T47D (cell line): ENCODE results near the gene PPM1K.
A peak's percentile ranks its signal among the peaks of the same experiment; 100 is the strongest.

Source experiments
- DNase-seq, 2 experiments: peaks; one replicate each; pipeline versions ENCODE4 v3.0.0 to v3.0.0-alpha.2; 2011 to 2012; ENCODE audit warnings: low read depth in 1 of 2, low spot score in 1 of 2
- JUND ChIP-seq: IDR thresholded peaks from 2 replicates; pipeline ENCODE4 v1.6.1; 2012; ENCODE audit warnings: low read depth
- in situ Hi-C: cut with HindIII; loops from 2 replicates; pipeline ENCODE4 v1.10.0; 2016; ENCODE audit warnings: low sequenced_read_pairs, low pct_unique_long_range_greater_than_20kb

The PPM1K gene

DNA sequence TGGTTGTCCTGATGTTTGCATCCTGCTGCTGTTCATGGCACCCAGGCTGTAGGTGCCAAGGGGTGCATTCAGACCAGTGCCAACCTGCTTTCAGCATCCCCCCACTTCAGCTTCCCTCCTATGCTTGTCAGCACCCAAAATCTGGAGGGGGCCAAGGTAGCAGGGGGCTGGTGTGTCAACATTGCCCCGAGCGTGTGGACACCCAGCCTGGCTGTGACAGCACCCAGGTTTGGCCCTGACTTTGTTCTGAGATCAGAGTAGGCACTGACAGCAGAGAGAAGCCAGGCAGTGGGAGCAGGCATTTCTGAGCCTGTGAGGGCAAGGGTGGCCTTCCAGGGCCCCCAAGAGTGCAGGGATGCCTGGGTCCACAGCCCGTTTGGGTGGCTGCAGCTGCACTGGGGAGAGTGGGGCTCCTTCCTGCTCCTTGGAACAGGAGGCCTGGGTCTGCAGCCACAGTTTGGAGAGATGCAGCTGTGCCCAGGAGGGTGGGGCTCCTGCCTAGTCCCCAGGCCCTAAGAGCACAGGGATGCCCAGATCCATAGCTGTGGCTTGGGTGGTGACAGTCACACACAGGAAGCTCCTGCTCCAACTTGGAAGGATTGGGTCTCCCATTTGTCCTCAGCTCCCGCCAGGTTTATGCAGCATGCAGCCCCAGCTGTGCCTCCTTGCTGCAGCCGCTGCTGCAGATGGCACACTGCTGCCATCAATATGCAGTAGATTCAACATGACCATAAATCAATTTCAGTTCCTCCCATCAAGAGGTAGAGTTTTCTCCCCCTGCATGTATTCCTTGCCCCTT is 12.3 kb upstream of the PPM1K start:
- no peak for TF ChIP-seq JUND
- no peak for DNase-seq
- in situ Hi-C loops = no loop called here

DNA sequence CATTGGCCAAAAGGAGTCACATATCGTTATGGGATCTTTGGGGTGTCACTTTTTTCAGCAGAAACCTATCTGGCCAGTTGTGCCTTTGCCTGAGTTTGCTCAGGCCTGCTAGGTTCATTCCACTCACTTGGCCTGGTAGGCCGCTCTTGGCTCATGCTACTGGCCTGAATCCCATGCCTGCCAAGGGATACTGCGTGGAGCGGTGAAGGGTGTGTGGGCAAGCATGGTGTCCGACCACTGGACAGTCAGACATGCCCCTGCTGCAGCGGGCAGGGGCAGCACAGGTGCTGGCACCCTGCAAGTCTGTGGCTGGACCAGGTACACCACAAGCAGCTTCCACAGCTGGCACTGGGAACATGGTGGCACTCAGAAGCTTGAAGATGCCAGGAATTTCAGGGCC is 11.3 kb upstream of the PPM1K start:
- no peak for DNase-seq
- no peak for TF ChIP-seq JUND
- in situ Hi-C loops = no loop called here

DNA sequence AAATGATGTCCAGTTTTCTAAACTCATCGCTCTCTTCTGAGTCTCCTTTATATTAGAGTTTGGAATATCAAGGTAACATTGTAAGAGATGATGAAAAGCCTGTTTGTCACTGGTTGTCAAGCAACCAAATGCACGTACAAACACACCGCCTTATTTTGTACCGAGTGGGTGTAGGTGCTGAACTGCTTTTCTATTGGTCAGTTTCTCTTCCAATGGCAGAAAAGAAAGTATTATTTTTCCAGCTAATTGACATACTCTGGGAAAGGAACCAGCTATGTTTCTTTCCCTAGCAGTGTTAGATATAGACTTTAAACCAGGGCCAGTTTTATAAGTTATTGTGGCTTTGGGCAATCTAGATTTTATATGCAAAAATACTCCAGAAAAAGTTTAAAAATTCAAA is 6.6 kb upstream of the PPM1K start:
- in situ Hi-C loops = no loop called here
- DNase-seq = peak in 1 of 2 experiments; percentile 18
- TF ChIP-seq JUND = no peak

DNA sequence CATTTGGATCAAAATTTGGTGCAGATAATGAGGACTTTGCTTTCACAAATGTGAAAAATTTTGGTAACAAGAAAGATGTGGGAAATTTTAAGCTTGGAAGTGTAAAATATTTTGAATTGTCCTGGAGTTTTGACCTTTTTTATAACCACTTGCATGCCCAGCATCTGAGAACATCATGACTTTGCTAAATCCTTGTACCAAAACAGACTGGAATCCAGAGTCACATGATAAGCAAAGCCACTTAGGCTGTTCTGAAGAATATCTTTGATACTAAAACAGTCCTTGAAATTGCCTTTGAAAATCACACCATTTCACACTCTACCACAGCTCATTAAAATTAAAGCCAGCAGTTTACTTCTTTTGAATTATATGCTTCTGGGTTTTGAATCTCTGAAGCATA is 2.5 kb upstream of the PPM1K start:
- no peak for TF ChIP-seq JUND
- in situ Hi-C loops = no loop called here
- DNase-seq = no peak

DNA sequence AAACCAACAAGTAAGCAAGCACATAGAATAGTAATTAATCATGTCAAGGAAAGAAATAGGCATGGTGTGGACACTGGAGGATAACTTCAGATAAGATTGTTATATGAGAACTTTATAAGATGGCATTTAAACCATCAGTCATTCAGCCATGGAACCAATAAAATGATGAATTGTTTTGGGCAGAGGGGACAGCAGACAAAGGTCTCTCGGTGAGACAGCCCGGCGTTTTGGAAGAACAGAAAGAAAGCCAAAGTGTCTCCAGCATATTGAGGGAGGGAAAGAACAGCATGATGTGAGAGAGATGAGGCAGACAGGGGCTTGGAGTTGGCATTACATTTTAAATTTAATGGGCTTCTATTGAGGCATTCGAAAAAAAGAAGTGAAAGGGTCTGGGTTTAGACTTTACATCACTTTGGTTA is 883 bp upstream of the PPM1K start:
- no peak for DNase-seq

DNA sequence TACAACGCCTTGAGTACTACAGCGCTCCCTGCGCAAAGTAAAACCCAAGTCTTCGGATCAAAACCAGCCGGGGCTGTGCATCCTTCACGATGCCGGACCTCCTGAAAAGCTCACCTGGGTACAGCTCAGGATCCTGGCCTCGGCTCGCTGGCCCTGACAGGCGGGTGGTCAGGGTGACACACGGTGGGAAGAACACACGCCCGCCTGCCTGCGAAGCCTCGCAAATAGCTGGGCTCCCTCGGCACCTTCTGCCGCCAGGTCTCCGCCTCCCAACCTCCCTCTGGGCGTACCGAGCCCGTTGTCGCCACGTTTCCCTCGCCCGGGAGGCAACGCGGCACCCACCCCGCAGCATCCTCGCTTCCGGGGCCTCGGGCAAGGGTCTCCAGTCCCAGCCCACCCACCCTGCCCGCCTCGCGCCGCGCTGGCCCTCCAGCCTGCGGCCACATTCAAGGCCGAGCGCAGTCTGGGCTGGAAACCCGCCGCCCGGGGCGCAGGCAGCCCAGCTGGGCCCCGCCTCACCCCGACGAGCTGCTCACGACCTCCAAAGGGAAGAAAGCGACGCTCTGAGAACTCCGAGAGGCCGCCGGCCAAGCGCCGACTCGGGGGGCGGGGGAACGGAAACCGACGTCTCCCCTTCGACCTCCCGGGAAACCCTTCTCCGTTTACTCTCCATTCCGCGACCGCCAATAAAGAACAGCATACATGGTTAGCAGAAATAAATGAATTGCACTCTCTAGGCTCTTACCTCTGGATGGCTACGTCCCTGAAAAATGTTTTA is 511 bp downstream of the PPM1K start:
- in situ Hi-C loops = no loop called here
- TF ChIP-seq JUND = no peak
- peak in 1 of 2 experiments; percentile 52 for DNase-seq

More for the DNA sequence above, 883 bp upstream of the PPM1K start:
- no peak for TF ChIP-seq JUND
- in situ Hi-C loops = no loop called here

DNA sequence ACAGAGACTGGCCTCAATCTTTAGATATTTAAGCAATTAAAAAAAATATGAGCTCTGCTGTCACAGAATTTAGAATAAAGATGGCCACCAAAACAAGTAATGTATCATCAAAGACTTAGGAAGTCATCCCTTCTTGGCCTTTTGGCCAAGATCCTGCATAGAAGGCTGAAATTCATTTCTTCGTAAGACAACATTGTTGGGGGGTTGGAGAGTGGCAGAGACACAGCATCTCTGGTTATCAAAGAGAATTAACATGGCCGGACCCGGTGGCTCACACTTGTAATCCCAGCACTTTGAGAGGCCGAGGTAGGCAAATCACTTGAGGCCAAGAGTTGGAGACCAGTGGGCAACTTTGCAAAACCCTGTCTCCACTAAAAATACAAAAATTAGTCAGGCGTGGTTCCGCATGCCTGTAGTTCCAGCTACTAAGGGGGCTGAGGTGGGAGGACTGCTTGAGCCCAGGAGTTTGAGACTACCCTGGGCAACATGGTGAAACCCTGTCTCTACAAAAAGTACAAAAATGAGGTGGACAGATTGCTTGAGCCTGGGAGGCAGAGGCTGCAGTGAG is 4.0 kb downstream of the PPM1K start:
- TF ChIP-seq JUND = no peak
- in situ Hi-C loops = no loop called here
- no peak for DNase-seq

DNA sequence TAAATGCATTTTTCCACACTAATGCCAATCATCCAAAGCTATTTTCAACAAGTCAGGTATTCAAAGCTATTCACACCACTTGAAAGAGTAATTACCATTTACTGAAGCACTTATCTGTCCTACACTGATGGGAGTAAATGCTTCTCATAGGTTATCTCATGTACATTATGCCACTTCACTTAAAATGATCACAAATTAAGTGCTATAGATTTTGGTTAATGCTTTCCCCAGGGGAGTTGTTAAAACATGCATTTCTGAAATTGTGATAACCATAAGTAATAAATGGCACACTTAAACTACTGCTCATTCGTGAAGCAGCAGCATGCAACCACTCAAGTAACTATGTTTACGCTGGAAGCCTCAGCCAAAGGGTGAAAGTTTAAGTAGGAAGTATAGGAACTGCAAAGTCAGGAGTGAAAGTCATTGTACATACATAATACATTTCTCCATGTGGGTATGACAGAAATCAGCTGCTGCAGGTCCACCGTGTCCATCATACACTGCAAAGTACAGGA is 6.6 kb downstream of the PPM1K start:
- TF ChIP-seq JUND = no peak
- DNase-seq = no peak
- in situ Hi-C loops = no loop called here

DNA sequence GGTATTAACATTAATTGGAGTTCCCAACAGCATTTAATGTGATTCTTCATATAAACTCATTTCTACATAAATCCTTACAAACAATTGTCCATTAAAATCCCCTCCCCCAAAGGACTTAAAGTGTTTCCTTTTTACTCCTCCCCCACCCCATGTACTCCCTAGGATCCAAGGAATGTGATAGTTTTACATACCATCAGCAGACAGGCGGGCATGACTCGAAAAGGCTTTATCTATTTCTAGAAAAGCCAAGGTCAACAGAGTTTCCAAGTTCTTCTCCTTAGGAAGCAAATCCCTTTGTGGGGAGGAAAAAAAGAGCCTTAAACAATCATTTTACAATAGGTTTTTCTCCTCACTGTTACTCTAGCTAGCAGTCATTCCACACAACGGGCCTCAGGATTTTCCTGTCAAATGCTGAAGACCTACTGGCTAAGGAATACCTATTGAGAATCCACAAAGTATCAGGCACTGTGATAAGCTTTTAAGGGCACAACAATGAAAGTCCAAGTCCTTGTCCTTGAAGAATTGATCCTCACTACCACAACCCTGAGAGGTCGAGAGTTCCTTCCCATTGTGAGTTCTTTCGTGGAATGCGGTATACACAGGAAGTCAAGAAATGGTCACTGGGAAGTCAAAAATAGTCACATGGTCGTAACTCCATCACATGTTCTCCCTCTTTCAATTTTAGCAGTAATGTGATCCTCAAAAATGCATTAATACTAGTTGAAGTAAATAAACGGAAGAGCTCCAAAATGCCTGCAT is 7.2 kb downstream of the PPM1K start:
- in situ Hi-C loops = no loop called here

DNA sequence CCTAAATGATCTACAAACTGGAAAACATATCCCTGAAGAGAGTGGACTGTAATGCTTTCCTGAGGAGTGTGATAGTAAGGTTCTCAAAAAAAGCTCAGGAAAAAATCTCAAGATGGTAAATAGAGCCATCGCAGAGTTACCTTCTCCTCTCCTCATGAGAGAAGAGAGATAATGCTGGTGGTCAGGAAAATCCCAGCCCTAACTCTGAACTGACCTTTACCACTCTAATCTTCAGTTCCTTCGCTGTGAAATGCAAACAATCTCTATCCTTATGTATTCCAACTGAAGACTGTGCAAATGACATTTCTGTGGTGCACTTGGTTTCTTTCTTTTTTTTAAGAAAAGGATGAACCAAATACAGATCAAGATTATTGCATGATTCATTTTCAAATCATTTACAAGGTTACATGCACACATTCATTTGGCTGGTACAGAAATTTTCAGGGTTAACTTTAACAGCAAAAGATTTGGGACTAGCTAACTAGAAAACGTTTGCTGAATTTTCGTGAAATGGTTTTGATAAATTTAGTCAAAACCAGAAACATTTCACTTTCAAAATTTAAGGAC is 8.3 kb downstream of the PPM1K start:
- in situ Hi-C loops = no loop called here
- DNase-seq = no peak
- no peak for TF ChIP-seq JUND

More for the DNA sequence above, 7.2 kb downstream of the PPM1K start:
- no peak for TF ChIP-seq JUND
- DNase-seq = no peak

DNA sequence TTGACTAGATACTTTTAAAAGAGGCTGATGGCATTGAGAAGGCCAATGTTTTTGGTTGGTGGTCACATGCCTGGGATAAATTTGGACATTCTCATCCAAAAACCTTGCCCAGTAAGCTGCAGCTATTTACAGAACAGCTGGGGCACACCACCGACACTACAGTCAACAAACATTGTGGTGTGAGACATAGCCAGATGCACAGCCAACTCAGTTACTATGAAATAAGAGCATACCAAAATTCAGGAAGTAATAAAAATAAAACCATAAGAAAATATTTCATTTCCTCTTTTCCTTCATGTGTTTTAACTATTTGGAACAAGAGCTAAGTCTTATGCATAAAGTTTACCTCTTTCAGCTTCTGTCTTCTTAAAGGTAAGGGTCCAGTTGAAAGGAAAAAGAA is 8.8 kb downstream of the PPM1K start:
- TF ChIP-seq JUND = no peak
- in situ Hi-C loops = no loop called here
- DNase-seq = no peak

DNA sequence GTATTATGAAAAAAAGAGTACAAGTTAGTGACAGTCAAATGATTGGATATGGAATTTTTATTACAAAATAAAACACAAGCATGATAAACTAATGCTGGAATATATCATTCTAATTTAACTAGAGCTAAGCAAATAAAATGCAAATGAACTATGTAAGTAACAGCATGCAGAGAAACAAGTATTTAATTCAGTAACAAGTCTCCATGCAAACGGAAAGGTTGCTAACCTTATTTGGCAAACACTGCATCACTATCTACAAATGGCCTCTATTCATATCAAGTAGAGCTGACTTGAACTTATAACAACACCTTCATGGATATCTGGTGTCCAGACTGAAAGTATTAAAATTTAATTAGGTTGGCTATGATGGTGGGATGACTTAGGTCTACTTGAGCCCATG is 15.4 kb downstream of the PPM1K start:
- in situ Hi-C loops = no loop called here
- DNase-seq = no peak
- TF ChIP-seq JUND = no peak
